ENCODE measurements around the gene RYR2. TPM values are rescaled to one million over a fixed set of nuclear protein-coding genes. Genes with fewer than 3 reads are reported as not detected.
A peak's percentile ranks its signal among the peaks of the same experiment; 100 is the strongest.

The RYR2 gene
- total RNA-seq, 2 donors from 2014 or later, result 392 to 756 TPM

DNA sequence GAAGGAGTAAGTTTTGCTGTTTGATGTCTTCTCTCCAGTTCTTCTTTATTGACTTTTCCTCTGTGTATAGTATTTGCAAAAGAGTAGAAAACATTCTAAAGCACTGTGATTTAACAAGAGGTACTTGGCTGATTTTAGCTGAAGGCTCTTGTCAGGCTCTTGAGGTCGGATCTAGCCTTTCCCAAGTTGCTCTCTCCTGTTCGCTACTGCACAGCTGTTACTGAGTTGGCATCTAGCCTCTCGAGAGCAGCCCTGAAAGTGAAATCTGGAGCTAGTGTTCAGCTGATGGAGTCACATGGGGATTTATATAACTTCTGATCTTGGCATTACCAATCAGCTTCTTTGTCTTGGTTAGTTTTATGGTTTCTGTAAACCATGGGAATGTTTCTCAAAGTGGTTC lies 193.1 kb downstream of the RYR2 start:
- H3K27ac ChIP-seq, result peak overlapping the region; percentile 1 to 7
- TF ChIP-seq CTCF (IDR thresholded peaks at IDR 0.05), result no peak

DNA sequence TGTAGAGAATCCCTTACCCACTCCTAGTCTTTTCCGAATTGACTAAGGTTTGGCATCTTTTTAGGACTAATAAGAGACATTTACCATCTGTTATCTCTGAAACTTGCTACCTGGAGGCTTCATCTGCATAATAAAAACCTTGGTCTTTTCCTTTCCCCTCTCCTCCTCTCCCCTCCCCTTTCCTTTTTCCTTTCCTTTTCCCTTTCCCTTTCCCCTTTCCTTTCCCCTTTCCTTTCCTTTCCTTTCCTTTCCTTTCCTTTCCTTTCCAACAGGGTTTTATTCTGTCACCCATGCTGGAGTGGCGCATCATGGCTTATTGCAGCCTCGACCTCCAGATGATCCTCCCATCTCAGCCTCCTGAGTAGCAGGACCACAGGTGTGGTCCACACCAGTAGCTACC lies 195.7 kb downstream of the RYR2 start:
- H3K36me3 ChIP-seq, result no peaks in the 10 kb centered on the region
- TF ChIP-seq CTCF (IDR thresholded peaks at IDR 0.05), result no peak
- no peak overlapping the region for H3K4me3 ChIP-seq
- no peaks in the 10 kb centered on the region for H3K9me3 ChIP-seq
- no peak overlapping the region for H3K27ac ChIP-seq
- DNase-seq (ENCODE audit: low spot score), result no peak
- no peaks in the 10 kb centered on the region for H3K27me3 ChIP-seq
- peaks cover 0 to 46% of the 10 kb centered on the region in 2 donors for H3K4me1 ChIP-seq

More for the DNA sequence above, 193.1 kb downstream of the RYR2 start:
- H3K27me3 ChIP-seq, result no peaks in the 10 kb centered on the region
- no peak for DNase-seq (ENCODE audit: low spot score)
- no peaks in the 10 kb centered on the region for H3K36me3 ChIP-seq
- no peaks in the 10 kb centered on the region for H3K9me3 ChIP-seq
- H3K4me1 ChIP-seq, result peaks cover 0 to 55% of the 10 kb centered on the region in 2 donors
- no peak overlapping the region for H3K4me3 ChIP-seq

- H3K36me3 ChIP-seq, result no peaks in the 10 kb centered on the region
- H3K27ac ChIP-seq, result no peak overlapping the region
- peaks cover 0 to 52% of the 10 kb centered on the region in 2 donors for H3K4me1 ChIP-seq
- no peak overlapping the region for H3K4me3 ChIP-seq
- TF ChIP-seq CTCF (IDR thresholded peaks at IDR 0.05), result no peak
- no peaks in the 10 kb centered on the region for H3K9me3 ChIP-seq
- no peak for DNase-seq (ENCODE audit: low spot score)
- H3K27me3 ChIP-seq, result no peaks in the 10 kb centered on the region
These were observed 197.3 kb downstream of the RYR2 start for GRCh38 chr1:237239248-237239647.

GRCh38 chr1:237241038-237241437 lies 199.1 kb downstream of the RYR2 start:
- TF ChIP-seq CTCF (IDR thresholded peaks at IDR 0.05), result no peak
- no peaks in the 10 kb centered on the region for H3K27me3 ChIP-seq
- no peaks in the 10 kb centered on the region for H3K36me3 ChIP-seq
- no peaks in the 10 kb centered on the region for H3K9me3 ChIP-seq
- no peak for DNase-seq (ENCODE audit: low spot score)
- H3K4me1 ChIP-seq, result peaks cover 0 to 45% of the 10 kb centered on the region in 2 donors
- no peak overlapping the region for H3K4me3 ChIP-seq
- no peak overlapping the region for H3K27ac ChIP-seq

GRCh38 chr1:237244778-237245177 lies 202.8 kb downstream of the RYR2 start:
- TF ChIP-seq CTCF (IDR thresholded peaks at IDR 0.05), result no peak
- no peak overlapping the region for H3K4me3 ChIP-seq
- H3K36me3 ChIP-seq, result no peaks in the 10 kb centered on the region
- no peaks in the 10 kb centered on the region for H3K27me3 ChIP-seq
- peaks cover 0 to 35% of the 10 kb centered on the region in 2 donors for H3K4me1 ChIP-seq
- no peaks in the 10 kb centered on the region for H3K9me3 ChIP-seq
- DNase-seq (ENCODE audit: low spot score), result no peak
- no peak overlapping the region for H3K27ac ChIP-seq

DNA sequence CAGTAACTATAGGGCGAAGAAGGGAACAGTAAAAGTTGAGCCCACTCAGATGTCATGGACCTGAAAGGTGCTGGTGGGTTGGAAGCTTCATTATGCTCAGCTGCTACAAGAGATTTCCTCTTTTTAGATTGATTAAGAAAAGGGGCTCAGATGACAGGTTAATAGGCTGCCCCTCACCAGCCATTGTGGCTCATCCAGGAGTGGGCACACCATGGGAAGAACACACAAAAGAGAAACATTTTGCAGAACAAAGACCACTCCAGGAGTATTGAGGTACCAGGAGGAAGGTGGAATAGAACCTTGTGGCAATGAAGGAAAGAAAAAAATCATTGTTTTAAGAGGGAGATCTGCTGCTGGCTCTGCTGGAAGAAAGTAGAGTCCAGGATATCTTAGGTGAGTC lies 205.5 kb downstream of the RYR2 start:
- no peak for TF ChIP-seq CTCF (IDR thresholded peaks at IDR 0.05)
- Histone ChIP-seq H3K27ac (no peak overlapping the region), H3K9me3 (no peaks in the 10 kb centered on the region), H3K4me1 (peaks cover 0 to 35% of the 10 kb centered on the region in 2 donors), H3K27me3 (no peaks in the 10 kb centered on the region), H3K36me3 (no peaks in the 10 kb centered on the region), H3K4me3 (no peak overlapping the region)
- DNase-seq (ENCODE audit: low spot score), result no peak
